Stimulated activated CD4-positive, alpha-beta T cell treated with anti-CD3 and anti-CD28 coated beads, Interleukin-12 subunit alpha, Interleukin-12 subunit beta, amount 100 ng/mL, for 4 hours (primary cell): Measurements from ENCODE around the gene NLRP6.
"Not testable (repeated sequence)": the region's sequence is repeated elsewhere in the genome, so short reads cannot be mapped to it uniquely, and the experiment has no call there.

Experiments
- DNase-seq: peaks from one replicate; pipeline ENCODE4 v3.0.0-alpha.2; 2020

The NLRP6 gene

GRCh38 chr11:282630-283360 is 4.6 kb downstream of the NLRP6 start:
- DNase-seq, result no peak

DNA sequence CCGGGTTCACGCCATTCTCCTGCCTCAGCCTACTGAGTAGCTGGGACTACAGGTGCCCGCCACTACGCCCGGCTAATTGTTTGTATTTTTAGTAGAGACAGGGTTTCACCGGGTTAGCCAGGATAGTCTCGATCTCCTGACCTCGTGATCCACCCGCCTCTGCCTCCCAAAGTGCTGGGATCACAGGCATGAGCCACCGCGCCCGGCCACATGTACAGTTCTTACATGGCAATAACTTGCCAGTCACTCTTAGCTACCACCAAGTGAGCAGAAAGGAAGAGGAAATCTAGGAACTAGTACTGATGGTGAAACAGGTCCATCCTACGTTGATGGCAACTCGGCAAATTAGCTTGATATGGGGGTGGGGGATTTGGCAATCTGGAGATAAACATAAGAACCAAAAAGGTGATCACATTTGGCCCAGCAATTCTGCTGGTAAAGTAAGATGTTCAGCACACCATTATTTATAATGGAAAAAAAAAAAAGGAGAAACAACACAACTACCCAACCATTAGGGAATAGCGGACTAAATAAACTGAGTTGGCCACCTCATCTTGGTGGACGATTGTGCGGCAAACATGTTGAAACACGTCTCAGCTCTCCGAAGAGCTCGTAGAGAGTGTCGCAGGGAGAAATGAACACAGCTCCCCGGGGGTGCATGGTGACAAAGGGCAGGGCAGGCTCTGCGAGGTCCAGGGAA is 5.3 kb downstream of the NLRP6 start:
- no peak for DNase-seq

DNA sequence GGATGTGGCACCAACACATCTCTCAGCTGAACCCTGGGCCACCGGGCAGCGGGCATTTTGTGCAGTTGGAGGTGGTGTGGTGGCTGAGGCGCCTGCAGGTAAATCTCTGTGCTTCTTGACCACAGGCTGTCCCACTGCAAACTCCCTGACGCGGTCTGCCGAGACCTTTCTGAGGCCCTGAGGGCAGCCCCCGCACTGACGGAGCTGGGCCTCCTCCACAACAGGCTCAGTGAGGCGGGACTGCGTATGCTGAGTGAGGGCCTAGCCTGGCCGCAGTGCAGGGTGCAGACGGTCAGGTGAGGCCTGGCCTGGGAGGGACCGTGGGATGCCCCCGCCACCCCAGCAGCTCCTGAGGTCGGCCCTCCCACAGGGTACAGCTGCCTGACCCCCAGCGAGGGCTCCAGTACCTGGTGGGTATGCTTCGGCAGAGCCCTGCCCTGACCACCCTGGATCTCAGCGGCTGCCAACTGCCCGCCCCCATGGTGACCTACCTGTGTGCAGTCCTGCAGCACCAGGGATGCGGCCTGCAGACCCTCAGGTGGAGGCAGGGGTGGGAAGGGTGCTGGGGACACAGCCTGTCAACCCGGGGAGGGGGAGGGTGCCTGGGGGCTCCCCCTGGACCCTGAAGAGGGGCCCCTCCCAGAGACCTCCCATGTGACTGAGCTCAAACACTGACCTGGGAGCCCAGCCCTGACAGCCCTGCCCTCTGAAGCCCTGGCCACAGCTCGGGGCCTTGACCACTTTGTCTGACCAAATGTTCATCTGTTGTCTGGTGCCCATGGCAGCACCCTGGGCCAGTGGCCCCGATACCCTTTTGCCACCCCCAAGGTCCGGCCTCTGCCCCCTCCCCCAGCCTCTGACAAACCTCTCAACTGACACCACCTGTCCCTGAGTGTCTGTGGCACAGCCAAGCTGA is 6.2 kb downstream of the NLRP6 start:
- DNase-seq, result no peak

- no peak for DNase-seq
Observed at GRCh38 chr11:285021-285893, 7.0 kb downstream of the NLRP6 start.

DNA sequence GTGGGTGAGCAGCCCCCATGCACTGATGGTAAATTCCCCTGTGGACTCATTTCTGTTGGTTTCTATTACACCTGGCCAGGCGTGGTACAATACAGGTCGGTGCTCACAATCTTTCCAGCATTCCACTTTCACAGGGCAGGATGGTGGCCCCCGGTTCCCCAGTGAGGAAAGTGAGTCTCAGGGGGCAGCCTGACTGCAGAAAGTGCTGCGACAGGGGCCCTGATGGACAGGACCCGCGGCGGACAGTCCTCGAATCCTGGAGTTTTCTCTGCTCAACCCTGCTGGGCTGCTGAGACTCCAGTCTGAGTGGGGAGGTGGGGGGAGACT is 7.7 kb downstream of the NLRP6 start:
- DNase-seq, result no peak

- DNase-seq, result not testable (repeated sequence)
Observed at GRCh38 chr11:286977-287820, 9.0 kb downstream of the NLRP6 start.

DNA sequence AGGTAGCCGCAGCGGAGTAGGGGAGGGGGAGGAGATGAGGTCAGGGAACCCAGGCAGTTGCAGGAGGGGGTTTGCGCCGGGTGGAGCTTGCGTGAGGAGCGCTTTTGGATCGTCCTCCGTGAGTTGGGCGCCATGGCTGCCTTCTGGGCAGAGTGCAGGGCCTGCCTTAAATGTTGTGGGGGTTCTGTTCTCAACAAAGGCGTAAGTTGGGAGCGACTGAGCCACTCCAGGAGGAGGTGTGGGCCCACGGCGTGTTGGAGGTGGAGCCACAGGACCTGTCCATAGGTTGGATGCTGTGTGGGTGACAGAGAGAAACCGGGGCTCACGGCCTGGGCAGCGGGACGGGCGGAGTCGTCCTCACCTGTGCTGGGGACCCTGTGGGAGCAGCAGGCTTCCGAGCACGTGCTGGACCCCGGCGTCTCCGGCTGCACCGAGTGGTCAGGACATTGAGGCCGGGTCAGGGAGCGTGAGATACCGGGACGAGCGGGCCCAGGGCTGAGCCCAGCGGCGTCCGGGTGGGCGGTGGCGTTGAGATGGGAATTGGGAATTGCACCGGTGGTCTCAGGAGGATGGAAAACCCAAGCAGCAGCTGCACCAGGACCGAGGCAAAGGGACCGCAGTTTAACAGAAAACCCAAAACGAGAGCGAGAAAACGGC is 9.7 kb downstream of the NLRP6 start:
- DNase-seq, result no peak

DNA sequence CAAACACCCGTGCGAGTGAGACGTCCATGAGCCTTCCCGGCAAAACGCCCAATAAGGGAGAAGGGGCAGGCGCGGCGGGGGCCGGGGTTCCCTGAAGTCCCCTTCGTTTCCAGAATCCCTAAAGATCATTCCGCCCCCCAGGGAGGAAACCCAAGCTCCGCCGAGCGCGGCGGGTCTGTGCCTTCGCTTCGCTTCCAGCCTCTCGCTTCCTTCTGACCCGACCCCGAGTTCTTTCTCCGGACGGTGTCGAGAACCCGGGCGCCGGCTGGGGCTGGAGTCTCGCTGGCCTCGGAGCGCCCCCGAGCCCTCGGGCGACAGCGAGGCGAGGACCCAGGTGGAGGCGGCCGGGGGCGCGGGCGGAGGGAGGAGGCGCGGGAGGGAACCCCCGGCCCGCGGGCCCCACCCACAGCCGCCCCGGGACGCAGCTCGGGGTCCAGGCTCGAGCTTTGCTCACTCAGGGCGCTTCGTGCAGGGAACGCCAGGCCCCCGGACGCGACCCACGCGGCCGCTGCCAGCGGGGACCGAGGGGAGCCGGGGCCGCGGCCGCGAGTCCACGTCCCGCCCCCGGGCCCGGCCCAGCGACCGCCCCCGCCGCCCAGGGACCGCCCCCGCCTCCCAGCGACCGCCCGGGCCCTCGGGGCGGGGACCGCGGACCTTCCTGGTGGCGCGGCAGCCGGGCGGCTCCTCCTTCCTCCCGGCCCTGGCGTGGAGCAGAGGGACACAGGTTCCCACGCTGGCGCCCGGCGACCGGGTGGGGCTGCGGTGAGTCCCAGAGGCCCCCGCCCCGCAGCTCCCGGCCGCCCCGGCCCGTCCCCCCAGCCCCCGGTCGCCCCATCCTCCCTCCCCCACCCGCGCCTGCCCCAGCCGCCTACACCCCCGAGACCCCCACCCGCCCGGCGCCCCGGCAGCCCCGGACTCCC is 10.5 kb downstream of the NLRP6 start, which contains the start of gene PGGHG:
Gene PGGHG, plus strand, starts transcription at position 649 of the 920 bp plus-strand sequence. CDS start 691 bp downstream, outside the sequence.
- peak; percentile 53 for DNase-seq

DNA sequence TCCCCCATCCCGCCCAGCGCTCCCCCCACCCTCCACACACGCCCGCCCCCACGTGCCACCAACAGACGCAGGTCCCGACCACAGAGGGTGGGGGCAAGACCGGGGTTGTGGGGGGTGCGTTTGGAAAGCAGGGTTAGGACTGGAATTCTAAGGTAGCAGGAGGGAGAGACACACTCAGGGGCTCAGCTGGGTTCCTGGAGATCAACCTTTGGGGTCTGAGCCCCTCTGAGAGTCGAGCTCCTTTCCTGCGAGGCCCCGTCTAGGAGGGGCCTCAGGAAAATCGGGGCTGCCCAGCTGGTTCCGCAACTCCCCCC is 11.1 kb downstream of the NLRP6 start:
- DNase-seq, result no peak

- no peak for DNase-seq
Observed at GRCh38 chr11:289712-290620, 11.8 kb downstream of the NLRP6 start.

DNA sequence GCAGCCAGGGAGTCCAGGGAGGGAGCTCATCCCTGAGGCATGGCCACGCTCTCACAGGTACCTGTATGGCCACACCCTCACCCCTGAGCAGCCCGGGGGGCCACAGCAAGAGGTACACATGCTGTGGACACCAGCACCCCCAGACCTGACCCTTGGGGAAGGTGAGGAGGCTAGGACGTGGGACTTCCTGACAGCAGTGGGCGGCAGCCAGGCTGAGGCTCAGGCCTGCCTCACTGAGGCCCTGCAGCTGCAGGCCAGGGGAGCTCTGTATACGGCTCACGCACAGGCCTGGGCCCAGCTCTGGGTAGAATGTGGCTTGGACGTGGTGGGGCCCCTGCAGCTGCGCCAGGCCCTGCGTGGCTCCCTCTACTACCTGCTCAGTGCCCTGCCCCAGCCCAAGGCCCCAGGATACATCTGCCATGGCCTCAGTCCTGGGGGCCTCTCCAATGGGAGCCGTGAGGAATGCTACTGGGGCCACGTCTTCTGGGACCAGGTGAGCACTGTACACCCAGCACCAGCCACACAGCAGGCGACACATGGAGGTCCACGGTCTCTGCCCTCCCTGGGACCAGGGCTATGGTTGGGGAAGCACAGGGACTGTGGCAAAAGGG is 12.5 kb downstream of the NLRP6 start:
- DNase-seq, result no peak

GRCh38 chr11:291281-292210 is 13.3 kb downstream of the NLRP6 start:
- no peak for DNase-seq

- DNase-seq, result no peak
Observed at GRCh38 chr11:292211-293121, 14.3 kb downstream of the NLRP6 start.

GRCh38 chr11:293271-293851 is 15.2 kb downstream of the NLRP6 start:
- no peak for DNase-seq

DNA sequence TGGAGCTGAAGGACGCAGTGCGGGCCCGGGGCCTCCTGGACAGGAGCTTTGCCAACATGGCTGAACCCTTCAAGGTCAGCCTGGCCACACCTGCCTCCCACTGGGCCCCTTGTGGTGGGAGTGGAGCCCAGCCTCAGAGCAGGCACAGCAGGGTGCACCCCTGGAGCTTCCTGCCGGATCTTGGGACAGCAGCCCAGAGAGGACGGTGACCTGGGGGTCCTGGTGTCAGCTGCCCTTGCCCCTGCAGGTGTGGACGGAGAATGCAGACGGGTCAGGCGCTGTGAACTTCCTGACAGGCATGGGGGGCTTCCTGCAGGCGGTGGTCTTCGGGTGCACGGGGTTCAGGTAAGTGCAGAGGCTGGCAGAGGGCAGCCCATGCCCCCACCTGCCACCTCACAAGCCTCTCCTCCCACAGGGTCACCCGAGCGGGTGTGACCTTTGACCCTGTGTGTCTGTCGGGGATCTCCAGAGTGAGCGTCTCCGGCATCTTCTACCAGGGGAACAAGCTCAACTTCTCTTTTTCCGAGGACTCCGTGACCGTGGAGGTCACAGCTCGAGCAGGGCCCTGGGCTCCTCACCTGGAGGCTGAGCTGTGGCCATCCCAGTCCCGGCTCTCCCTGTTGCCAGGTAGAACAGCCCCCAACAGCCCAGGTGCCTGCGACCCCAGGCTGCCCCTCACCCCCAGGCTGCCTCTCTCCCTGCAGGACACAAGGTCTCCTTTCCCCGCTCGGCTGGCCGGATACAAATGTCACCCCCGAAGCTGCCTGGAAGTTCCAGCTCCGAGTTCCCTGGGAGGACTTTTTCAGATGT is 15.8 kb downstream of the NLRP6 start:
- DNase-seq, result no peak
